Hepatocyte (in vitro differentiated cells): Measurements from ENCODE around the gene RPL27.

Experiments used
- CTCF ChIP-seq: fragments of 200-600 bp; sonication (generic); IDR thresholded peaks from 2 replicates; pipeline ENCODE4 v1.5.1; 2016; ENCODE audit warnings: antibody characterized with exemption, mild to moderate bottlenecking; ENCODE audit not compliant: poor library complexity
- EZH2phosphoT487 ChIP-seq: fragments of 200-600 bp; sonication (generic); IDR thresholded peaks from one replicate; pipeline ENCODE4 v1.6.1; 2018; ENCODE audit warnings: antibody characterized with exemption, mild to moderate bottlenecking, low read depth, moderate library complexity; ENCODE audit not compliant: unreplicated experiment, severe bottlenecking

GRCh38 chr17:43027091-43028032 lies 29.1 kb downstream of the RPL27 start:
- no peak for TF ChIP-seq EZH2phosphoT487
- TF ChIP-seq CTCF = no peak
